B cell (primary cell): ENCODE results near the gene ICE2. TPM values are rescaled to one million over a fixed set of nuclear protein-coding genes. Genes with fewer than 3 reads are reported as not detected.

Experiments used
- ATAC-seq: fragments of 200-7000 bp; cut with Tn5 transposase; one replicate; pipeline ENCODE4 v1.10.0; 2021; ENCODE audit warnings: low read depth, mild to moderate bottlenecking, moderate number of reproducible peaks, moderate library complexity
- CTCF ChIA-PET: fragments of 350-600 bp; sonication (Branson Sonifier 250); formaldehyde crosslinking; loops from one replicate; lab custom pipeline; 2021; ENCODE audit warnings: antibody characterized with exemption, inconsistent platforms; lab: Charles Lee
- POLR2A ChIA-PET: fragments of 350-600 bp; sonication (Branson Sonifier 250); formaldehyde crosslinking; loops from one replicate; lab custom pipeline; 2021; ENCODE audit warnings: antibody characterized with exemption; lab: Charles Lee
- DNase-seq: peaks from one replicate; pipeline ENCODE4 v3.0.0; 2013
- H2AFZ ChIP-seq: 2 replicates; pipeline ENCODE4 v1.6.1; 2012; ENCODE audit warnings: mild to moderate bottlenecking, low read depth, low read length; ENCODE audit not compliant: insufficient read depth, poor library complexity, severe bottlenecking
- H3K27ac ChIP-seq, 2 donors: 1 replicate in 1 of 2; 2 replicates in 1 of 2; pipeline ENCODE4 v1.5.1; 2012 to 2013; ENCODE audit warnings: low read length in 2 of 2, mild to moderate bottlenecking in 2 of 2, moderate library complexity in 1 of 2
- H3K27me3 ChIP-seq, 4 experiments: fragments of 200-600 bp in 1 of 4; sonication (generic) in 1 of 4; replicated peaks in 1 of 4; 1 replicate in 2 of 4; 2 replicates in 2 of 4; pipeline versions ENCODE4 v1.6.1 to v1.7.0; 2013 to 2016; ENCODE audit warnings: low read length in 3 of 4, mild to moderate bottlenecking in 2 of 4, mixed read lengths in 1 of 4, moderate library complexity in 1 of 4; ENCODE audit not compliant: insufficient read depth in 4 of 4, control insufficient read depth in 3 of 4; ENCODE audit errors: control extremely low read depth in 1 of 4
- H3K36me3 ChIP-seq, 2 experiments: replicated peaks in 1 of 2; 1 replicate in 1 of 2; 2 replicates in 1 of 2; pipeline versions ENCODE4 v1.6.1 to v1.7.1; 2013; ENCODE audit warnings: low read length in 1 of 2; ENCODE audit not compliant: insufficient read depth in 2 of 2, control insufficient read depth in 1 of 2; ENCODE audit errors: control extremely low read depth in 1 of 2, extremely low read depth in 1 of 2
- H3K4me1 ChIP-seq, 2 donors: fragments of 200-600 bp in 1 of 2; sonication (generic) in 1 of 2; 1 replicate in 1 of 2; 2 replicates in 1 of 2; pipeline versions ENCODE4 v1.5.1 to v1.6.1; 2013 to 2017; ENCODE audit warnings: low read length in 2 of 2; ENCODE audit not compliant: control insufficient read depth in 2 of 2, insufficient read depth in 2 of 2
- H3K4me2 ChIP-seq: replicated peaks from 2 replicates; pipeline ENCODE3; 2012; ENCODE audit warnings: mild to moderate bottlenecking, low read depth, low read length; ENCODE audit not compliant: poor library complexity, severe bottlenecking
- H3K4me3 ChIP-seq, 5 experiments: fragments of 200-600 bp in 1 of 5; sonication (generic) in 1 of 5; 1 replicate in 3 of 5; 2 replicates in 2 of 5; pipeline versions ENCODE4 v1.5.1 to v1.7.0; 2011 to 2016; ENCODE audit warnings: low read length in 4 of 5, mild to moderate bottlenecking in 4 of 5, low read depth in 2 of 5, control low read depth in 1 of 5, moderate library complexity in 1 of 5; ENCODE audit not compliant: insufficient read depth in 1 of 5; ENCODE audit errors: control extremely low read depth in 1 of 5, extremely low read depth in 1 of 5
- H3K79me2 ChIP-seq: fragments of 200-600 bp; sonication (generic); one replicate; pipeline ENCODE4 v1.6.0; 2016; ENCODE audit warnings: low read length; ENCODE audit not compliant: control insufficient read depth, insufficient read depth
- H3K9ac ChIP-seq: fragments of 200-600 bp; sonication (generic); 2 replicates; pipeline ENCODE4 v1.6.1; 2017; ENCODE audit warnings: mild to moderate bottlenecking, low read length, moderate library complexity
- H3K9me3 ChIP-seq, 3 donors: one replicate each; pipeline versions ENCODE4 v1.6.1 to v1.7.1; 2013; ENCODE audit warnings: low read length in 2 of 3; ENCODE audit not compliant: control insufficient read depth in 2 of 3, insufficient read depth in 1 of 3; ENCODE audit errors: control extremely low read depth in 1 of 3
- H4K20me1 ChIP-seq: 2 replicates; pipeline ENCODE4 v1.6.0; 2012; ENCODE audit warnings: mild to moderate bottlenecking, low read length; ENCODE audit not compliant: insufficient read depth, control insufficient read depth, poor library complexity, severe bottlenecking
- H3K27ac Mint-ChIP-seq: one replicate; pipeline ENCODE4 v1.8.0; 2021; ENCODE audit warnings: mixed read lengths
- H3K27me3 Mint-ChIP-seq: one replicate; pipeline ENCODE4 v1.8.0; 2021; ENCODE audit warnings: mixed read lengths
- H3K4me1 Mint-ChIP-seq: one replicate; pipeline ENCODE4 v1.8.0; 2021; ENCODE audit warnings: mixed read lengths
- H3K4me3 Mint-ChIP-seq: one replicate; pipeline ENCODE4 v1.8.0; 2021; ENCODE audit warnings: mixed read lengths
- H3K9me3 Mint-ChIP-seq: one replicate; pipeline ENCODE4 v1.8.0; 2022; ENCODE audit warnings: mixed read lengths; ENCODE audit not compliant: insufficient read depth
- CTCF ChIP-seq: fragments of 200-600 bp; IDR thresholded peaks from one replicate; pipeline ENCODE4 v1.8.0; 2022; ENCODE audit warnings: antibody characterized with exemption, mild to moderate bottlenecking
- EZH2 ChIP-seq: IDR thresholded peaks from 2 replicates; pipeline ENCODE4 v1.6.1; 2012; ENCODE audit warnings: borderline replicate concordance, low read depth, mild to moderate bottlenecking, moderate library complexity, low read length; ENCODE audit not compliant: insufficient read depth, poor library complexity, severe bottlenecking
- WGBS: methylation state at CpG from one replicate; pipeline ENCODE4 v1.1.5; 2013; ENCODE audit warnings: missing lambda C conversion rate; ENCODE audit not compliant: insufficient coverage; 5-methylcytosine and 5-hydroxymethylcytosine counted together
- intact Hi-C: fragments of 100-400 bp; cut with micrococcal nuclease; formaldehyde crosslinking; loops from one replicate; pipeline ENCODE4 v1.10.0; 2022
- polyA plus RNA-seq: library from polyadenylated mRNA; depleted of rRNA; stranded (reverse); fragments of >200 nt; gene quantifications from 2 replicates; pipeline ENCODE4 v1.2.3, GENCODE V29; 2012
- total RNA-seq, 2 donors: library from RNA; stranded (reverse); fragments of 120-200 nt in 1 of 2; gene quantifications; 1 replicate in 1 of 2; 2 replicates in 1 of 2; pipeline versions ENCODE4 v1.2.3 to v1.2.4, GENCODE V29; 2013 to 2022

ICE2 gene
- total and polyA plus RNA-seq, 2 donors (not counting 1 experiment from before 2014, with no cell fraction given): 19.0 to 71.2 TPM

GRCh38 chr15:60513676-60514075, 34.7 kb upstream of the ICE2 start:
- 100% methylated on average over 5 of the region's 7 CpGs for WGBS
- CTCF ChIA-PET: interaction anchor here (1.0 to 12.4 kb wide), 2 partner anchors 6 to 18 kb away, joined by 3 to 158 read pairs; no protein-coding TSS in a partner anchor
- intact Hi-C loops: no loop called here

DNA sequence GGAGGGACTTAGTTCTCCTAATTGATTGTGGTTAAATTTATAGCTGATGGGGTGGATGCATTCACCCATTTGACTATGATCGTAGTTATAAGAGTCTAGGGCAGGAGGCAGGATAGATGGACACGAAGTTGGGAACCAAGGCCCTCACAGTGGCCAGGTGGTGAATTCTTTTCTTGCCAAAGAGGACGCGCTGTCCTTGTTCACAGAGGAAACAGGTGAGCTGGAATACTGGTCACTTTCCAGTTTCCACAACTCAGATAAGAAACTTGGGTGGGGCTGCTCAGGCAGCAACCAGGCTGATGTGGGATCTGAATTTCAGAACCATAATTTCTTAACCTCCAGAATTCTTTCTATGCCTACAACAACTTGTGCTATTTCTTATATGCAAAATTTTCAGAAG, 34.0 kb upstream of the ICE2 start:
- POLR2A ChIA-PET: no interaction called here
- Mint-ChIP-seq H3K27ac (no peak overlapping the region), H3K9me3 (no peaks in the 10 kb centered on the region), H3K4me1 (peaks cover 5% of the 10 kb centered on the region), H3K4me3 (no peak overlapping the region), H3K27me3 (no peaks in the 10 kb centered on the region)
- Histone ChIP-seq H4K20me1 (no peaks in the 10 kb centered on the region), H3K36me3 (peaks cover 0 to 3% of the 10 kb centered on the region in 2 experiments), H3K4me1 (peaks cover 0 to 2% of the 10 kb centered on the region in 2 donors), H3K27me3 (no peaks in the 10 kb centered on the region), H3K9ac (no peak overlapping the region), H3K79me2 (no peaks in the 10 kb centered on the region), H2AFZ (no peak overlapping the region), H3K27ac (no peak overlapping the region), H3K9me3 (no peaks in the 10 kb centered on the region), H3K4me2 (no peak overlapping the region), H3K4me3 (no peak overlapping the region)
- DNase-seq (no peak), ATAC-seq (no peak)
- intact Hi-C loops: no loop called here
- CTCF ChIA-PET: interaction anchor here (0.6 to 12.4 kb wide), 3 partner anchors 7 to 336 kb away, joined by 3 to 158 read pairs (median 3); no protein-coding TSS in a partner anchor
- TF ChIP-seq CTCF: no peak
- no peak for TF ChIP-seq EZH2
- WGBS: 97% methylated on average over 4 of the region's 4 CpGs

More at GRCh38 chr15:60513676-60514075, 34.7 kb upstream of the ICE2 start:
- Histone ChIP-seq H2AFZ (no peak overlapping the region), H3K9me3 (no peaks in the 10 kb centered on the region), H3K27ac (no peak overlapping the region), H3K4me1 (no peaks in the 10 kb centered on the region), H3K27me3 (no peaks in the 10 kb centered on the region), H3K4me2 (no peak overlapping the region), H3K9ac (no peak overlapping the region), H3K36me3 (peaks cover 0 to 3% of the 10 kb centered on the region in 2 experiments), H3K79me2 (no peaks in the 10 kb centered on the region), H4K20me1 (no peaks in the 10 kb centered on the region), H3K4me3 (no peak overlapping the region)
- no peak overlapping the region for H3K4me3 Mint-ChIP-seq
- no peaks in the 10 kb centered on the region for H3K4me1 Mint-ChIP-seq
- no peaks in the 10 kb centered on the region for H3K27me3 Mint-ChIP-seq
- no peak for DNase-seq
- no peak overlapping the region for H3K27ac Mint-ChIP-seq
- POLR2A ChIA-PET: no interaction called here
- TF ChIP-seq CTCF (no peak), EZH2 (no peak)
- no peaks in the 10 kb centered on the region for H3K9me3 Mint-ChIP-seq
- no peak for ATAC-seq
